ENCODE results near the gene MSRB3.

Gene MSRB3

GRCh38 chr12:65501093-65501621 lies 222.7 kb downstream of the MSRB3 start:
- no peak for DNase-seq

GRCh38 chr12:65501935-65502334 lies 223.5 kb downstream of the MSRB3 start:
- DNase-seq = no peak

GRCh38 chr12:65504417-65504816 lies 225.9 kb downstream of the MSRB3 start:
- no peak for DNase-seq

GRCh38 chr12:65505386-65506121 lies 227.1 kb downstream of the MSRB3 start:
- no peak for DNase-seq

GRCh38 chr12:65508276-65509035 lies 230.0 kb downstream of the MSRB3 start:
- no peak for DNase-seq

- DNase-seq = no peak
Measured at GRCh38 chr12:65510007-65510406, 231.5 kb downstream of the MSRB3 start.

- no peak for DNase-seq
Measured at GRCh38 chr12:65510584-65511050, 232.1 kb downstream of the MSRB3 start.

- no peak for DNase-seq
Measured at GRCh38 chr12:65511134-65511834, 232.8 kb downstream of the MSRB3 start.

- no peak for DNase-seq
Measured at GRCh38 chr12:65511912-65512311, 233.4 kb downstream of the MSRB3 start.

All from NCI-H1694 treated with DMSO at 0.1 percent for 48 hours (cell line).